HK-2 (cell line): ENCODE data around the gene SORCS2.

Source experiments
- DNase-seq: peaks from one replicate; pipeline ENCODE4 v3.0.0-alpha.2; 2018; ENCODE audit not compliant: unreplicated experiment

SORCS2 gene

GRCh38 chr4:7473081-7473480, 280.7 kb downstream of the SORCS2 start:
- no peak for DNase-seq

GRCh38 chr4:7474320-7474719, 282.0 kb downstream of the SORCS2 start:
- DNase-seq: no peak

- DNase-seq: no peak
Measured at GRCh38 chr4:7475207-7475606, 282.9 kb downstream of the SORCS2 start.

- DNase-seq: no peak
Measured at GRCh38 chr4:7476820-7477219, 284.5 kb downstream of the SORCS2 start.

GRCh38 chr4:7477695-7478094, 285.4 kb downstream of the SORCS2 start:
- no peak for DNase-seq

GRCh38 chr4:7478665-7479064, 286.3 kb downstream of the SORCS2 start:
- DNase-seq: no peak

- no peak for DNase-seq
Measured at GRCh38 chr4:7480423-7480822, 288.1 kb downstream of the SORCS2 start.

- no peak for DNase-seq
Measured at GRCh38 chr4:7481227-7481626, 288.9 kb downstream of the SORCS2 start.

GRCh38 chr4:7485096-7485495, 292.8 kb downstream of the SORCS2 start:
- no peak for DNase-seq

GRCh38 chr4:7486101-7486500, 293.8 kb downstream of the SORCS2 start:
- no peak for DNase-seq

GRCh38 chr4:7487502-7487901, 295.2 kb downstream of the SORCS2 start:
- DNase-seq: no peak

GRCh38 chr4:7487998-7488671, 295.8 kb downstream of the SORCS2 start:
- no peak for DNase-seq

- DNase-seq: no peak
Measured at GRCh38 chr4:7491915-7492314, 299.6 kb downstream of the SORCS2 start.

GRCh38 chr4:7498446-7499200, 306.3 kb downstream of the SORCS2 start:
- no peak for DNase-seq

- DNase-seq: no peak
Measured at GRCh38 chr4:7499661-7500060, 307.3 kb downstream of the SORCS2 start.

- DNase-seq: no peak
Measured at GRCh38 chr4:7500404-7500803, 308.1 kb downstream of the SORCS2 start.

GRCh38 chr4:7501314-7501713, 309.0 kb downstream of the SORCS2 start:
- DNase-seq: no peak

- DNase-seq: no peak
Measured at GRCh38 chr4:7501873-7502272, 309.5 kb downstream of the SORCS2 start.

GRCh38 chr4:7503559-7504249, 311.4 kb downstream of the SORCS2 start:
- DNase-seq: no peak

GRCh38 chr4:7505116-7505900, 313.0 kb downstream of the SORCS2 start:
- DNase-seq: no peak

- no peak for DNase-seq
Measured at GRCh38 chr4:7506119-7506518, 313.8 kb downstream of the SORCS2 start.

GRCh38 chr4:7506572-7506971, 314.2 kb downstream of the SORCS2 start:
- no peak for DNase-seq
